GM19397 (cell line): ENCODE measurements around the gene ZBTB20.

ENCODE experiments used
- ATAC-seq: cut with Tn5 transposase; IDR thresholded peaks from one replicate; pipeline ENCODE4 v1.9.1; 2021; ENCODE audit warnings: mild to moderate bottlenecking, moderate library complexity; ENCODE audit not compliant: unreplicated experiment

Gene ZBTB20

GRCh38 chr3:114502204-114502603, 644.9 kb downstream of the ZBTB20 start:
- ATAC-seq = no peak

GRCh38 chr3:114499976-114500375, 647.1 kb downstream of the ZBTB20 start:
- ATAC-seq = no peak

GRCh38 chr3:114498539-114499370, 648.3 kb downstream of the ZBTB20 start:
- no peak for ATAC-seq

GRCh38 chr3:114496874-114497273, 650.2 kb downstream of the ZBTB20 start:
- ATAC-seq = no peak

GRCh38 chr3:114496466-114496865, 650.6 kb downstream of the ZBTB20 start:
- no peak for ATAC-seq

- no peak for ATAC-seq
Observed at GRCh38 chr3:114496021-114496434, 651.1 kb downstream of the ZBTB20 start.

- ATAC-seq = no peak
Observed at GRCh38 chr3:114494498-114494897, 652.6 kb downstream of the ZBTB20 start.

- no peak for ATAC-seq
Observed at GRCh38 chr3:114490829-114491228, 656.3 kb downstream of the ZBTB20 start.

- ATAC-seq = no peak
Observed at GRCh38 chr3:114487502-114487901, 659.6 kb downstream of the ZBTB20 start.

GRCh38 chr3:114484919-114485318, 662.2 kb downstream of the ZBTB20 start:
- ATAC-seq = no peak

GRCh38 chr3:114481113-114481512, 666.0 kb downstream of the ZBTB20 start:
- no peak for ATAC-seq

- no peak for ATAC-seq
Observed at GRCh38 chr3:114480442-114480841, 666.6 kb downstream of the ZBTB20 start.

- no peak for ATAC-seq
Observed at GRCh38 chr3:114478801-114479200, 668.3 kb downstream of the ZBTB20 start.

GRCh38 chr3:114476511-114476910, 670.6 kb downstream of the ZBTB20 start:
- no peak for ATAC-seq

GRCh38 chr3:114471478-114471877, 675.6 kb downstream of the ZBTB20 start:
- ATAC-seq = no peak

- no peak for ATAC-seq
Observed at GRCh38 chr3:114469070-114469469, 678.0 kb downstream of the ZBTB20 start.

- no peak for ATAC-seq
Observed at GRCh38 chr3:114466816-114467215, 680.3 kb downstream of the ZBTB20 start.

- ATAC-seq = no peak
Observed at GRCh38 chr3:114466251-114466650, 680.8 kb downstream of the ZBTB20 start.

- peak; percentile 85 for ATAC-seq
Observed at GRCh38 chr3:114464548-114464947, 682.5 kb downstream of the ZBTB20 start.

- ATAC-seq = no peak
Observed at GRCh38 chr3:114462750-114463149, 684.3 kb downstream of the ZBTB20 start.

GRCh38 chr3:114460459-114460858, 686.6 kb downstream of the ZBTB20 start:
- peak; percentile 47 for ATAC-seq

GRCh38 chr3:114456742-114457141, 690.3 kb downstream of the ZBTB20 start:
- peak; percentile 70 for ATAC-seq

- ATAC-seq = no peak
Observed at GRCh38 chr3:114455432-114455831, 691.7 kb downstream of the ZBTB20 start.
